Peyer's patch (tissue), 4 donors: ENCODE data around the gene NLK.

ENCODE experiments used
- CTCF ChIP-seq, 6 experiments: fragments of 450-650 bp in 4 of 6; fragments of 200-600 bp in 2 of 6; sonication (generic) in 1 of 6; IDR thresholded peaks; one replicate each; pipeline ENCODE4 v1.5.1; 2017 to 2019; ENCODE audit warnings: antibody characterized with exemption in 6 of 6, mild to moderate bottlenecking in 3 of 6, moderate library complexity in 1 of 6
- POLR2A ChIP-seq, 2 donors: fragments of 450-650 bp; IDR thresholded peaks; one replicate each; pipeline ENCODE4 v1.5.1; 2017; ENCODE audit warnings: antibody characterized with exemption in 2 of 2, mild to moderate bottlenecking in 2 of 2, moderate library complexity in 2 of 2

DNA sequence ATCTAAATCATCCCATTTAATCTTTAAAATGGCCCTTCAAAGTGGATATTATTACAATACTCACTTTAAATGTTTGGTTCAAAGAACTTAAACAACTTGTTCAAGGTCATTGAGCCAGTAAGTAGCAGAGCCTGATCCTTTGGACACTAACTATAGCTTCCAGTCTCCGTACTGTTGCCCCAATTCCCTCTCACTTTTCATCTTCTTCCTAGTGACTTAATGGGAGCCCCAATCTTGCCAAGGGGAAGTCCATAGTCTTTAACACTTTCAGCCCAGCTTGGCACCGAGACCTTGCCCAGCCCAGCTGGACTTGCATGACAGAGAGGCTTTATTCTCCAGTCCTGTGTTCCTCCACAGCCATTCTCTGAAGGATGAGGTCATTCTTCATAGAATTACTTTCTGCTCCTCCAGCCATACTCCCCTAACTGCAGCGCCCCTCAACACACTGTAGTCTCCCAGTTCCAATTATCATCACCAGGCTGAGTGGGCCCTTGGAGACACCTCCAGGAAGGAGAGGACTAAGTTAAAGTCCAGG lies 49.2 kb upstream of the NLK start:
- TF ChIP-seq CTCF (IDR thresholded peaks at IDR 0.05) = no peak
- TF ChIP-seq POLR2A (IDR thresholded peaks at IDR 0.05) = no peak
